Fibroblast of the aortic adventitia (primary cell): Measurements from ENCODE around the gene PHKA2. TPM values are rescaled to one million over a fixed set of nuclear protein-coding genes. Genes with fewer than 3 reads are reported as not detected.

Source experiments
- DNase-seq: peaks from one replicate; pipeline ENCODE4 v3.0.0-alpha.2; 2010; ENCODE audit warnings: low read depth
- H3K4me3 ChIP-seq: 2 replicates; pipeline ENCODE4 v1.5.1; 2011; ENCODE audit warnings: low read depth, mild to moderate bottlenecking, control low read depth, low read length, moderate library complexity
- CTCF ChIP-seq: IDR thresholded peaks from 2 replicates; pipeline ENCODE4 v1.5.1; 2011; ENCODE audit warnings: mild to moderate bottlenecking, low read length, control low read depth, inconsistent platforms; ENCODE audit not compliant: insufficient read depth
- total RNA-seq: library from RNA; depleted of rRNA; stranded (reverse); fragments of >200 nt; gene quantifications from 2 replicates; pipeline ENCODE4 v1.2.3, GENCODE V29; 2012; ENCODE audit warnings: low replicate concordance

Gene PHKA2
- total RNA-seq, 1 donor = 9.2 TPM

- no peak for DNase-seq
- TF ChIP-seq CTCF = no peak
- H3K4me3 ChIP-seq = no peak overlapping the region
Measured at GRCh38 chrX:18949291-18949943, 34.5 kb downstream of the PHKA2 start.

DNA sequence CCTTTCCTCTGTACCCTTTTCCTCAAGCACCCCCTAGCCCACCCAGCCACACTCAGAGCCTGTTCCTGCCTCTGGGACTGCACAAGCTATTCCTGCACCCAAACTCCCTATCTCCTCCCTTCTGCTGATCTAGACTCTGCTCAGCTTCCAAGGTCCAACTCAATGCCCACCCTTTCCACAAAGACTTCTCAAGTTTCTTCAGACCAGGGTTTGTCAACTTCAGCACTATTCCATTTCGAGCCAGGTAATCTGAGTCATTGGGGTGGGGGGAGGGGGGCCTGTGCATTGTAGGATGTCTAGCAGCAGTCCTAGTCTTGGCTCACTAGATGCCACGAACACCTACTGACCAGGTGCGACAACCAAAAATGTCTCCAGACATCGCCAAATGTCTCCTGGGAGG, 37.3 kb downstream of the PHKA2 start:
- TF ChIP-seq CTCF = no peak
- DNase-seq = no peak
- H3K4me3 ChIP-seq = no peak overlapping the region

DNA sequence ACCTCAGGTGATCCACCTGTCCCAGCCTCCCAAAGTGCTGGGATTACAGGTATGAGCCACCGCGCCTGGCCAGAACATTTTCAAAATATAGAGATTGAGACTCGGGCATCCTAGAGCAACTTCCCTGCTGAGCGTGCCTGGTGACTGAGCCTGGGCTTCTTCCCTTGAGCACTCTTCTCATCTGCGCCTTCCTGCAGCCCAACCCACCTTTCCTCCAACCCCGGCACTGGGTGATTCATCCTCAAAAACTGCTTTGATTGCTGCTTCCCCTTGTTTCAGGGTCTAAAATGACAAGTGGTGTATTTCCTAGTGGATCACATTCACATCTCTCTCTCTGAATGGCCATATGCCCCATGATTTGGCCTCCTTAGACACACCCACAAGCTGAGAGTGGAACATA, 37.8 kb downstream of the PHKA2 start:
- no peak for TF ChIP-seq CTCF
- no peak for DNase-seq
- no peak overlapping the region for H3K4me3 ChIP-seq

DNA sequence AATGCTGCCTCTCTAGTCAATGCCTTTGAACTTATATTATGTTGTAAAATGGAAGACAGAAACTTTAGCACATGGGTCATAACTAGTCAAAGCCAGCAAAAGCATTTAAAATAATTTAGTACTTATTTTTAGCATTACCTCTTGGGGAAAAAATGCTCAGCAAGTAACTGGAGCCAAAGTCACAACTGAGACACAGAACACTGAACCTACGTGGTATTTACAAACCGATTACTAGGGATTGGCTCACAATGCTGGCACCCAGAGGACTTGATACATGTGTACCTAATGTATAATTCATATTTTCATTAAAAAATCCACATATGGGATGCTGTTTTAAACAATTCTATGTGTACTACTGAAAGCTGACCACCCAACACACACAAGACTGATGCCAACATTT, 38.4 kb downstream of the PHKA2 start:
- H3K4me3 ChIP-seq = no peak overlapping the region
- TF ChIP-seq CTCF = no peak
- no peak for DNase-seq

DNA sequence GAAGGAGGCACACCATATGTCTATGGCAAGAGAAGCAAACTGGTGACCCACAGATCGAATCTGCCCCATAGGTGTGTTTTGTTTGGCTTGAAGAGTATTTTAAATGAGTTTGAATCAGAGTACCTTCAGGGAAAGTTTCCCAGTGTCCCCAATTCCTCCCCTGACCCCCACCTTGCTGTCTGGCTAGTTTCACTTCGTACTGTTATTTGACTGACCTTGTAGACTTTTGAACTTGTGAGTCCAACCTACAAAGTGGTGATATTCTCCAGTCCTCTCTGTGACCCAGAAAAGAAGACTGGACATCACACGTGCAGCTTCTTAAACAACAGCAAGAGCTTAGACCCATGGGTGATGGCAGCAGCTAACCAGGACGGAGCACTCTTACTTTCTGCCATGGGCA, 39.4 kb downstream of the PHKA2 start:
- DNase-seq = no peak
- H3K4me3 ChIP-seq = no peak overlapping the region
- TF ChIP-seq CTCF = no peak

GRCh38 chrX:18941896-18942295, 42.0 kb downstream of the PHKA2 start:
- DNase-seq = no peak
- TF ChIP-seq CTCF = no peak
- H3K4me3 ChIP-seq = no peak overlapping the region

- no peak for TF ChIP-seq CTCF
- no peak overlapping the region for H3K4me3 ChIP-seq
- peak; percentile 4 for DNase-seq
Measured at GRCh38 chrX:18938710-18939109, 45.2 kb downstream of the PHKA2 start.
